ENCODE measurements around the gene COX19.

COX19 gene

GRCh38 chr7:967361-968082 is 7.8 kb downstream of the COX19 start:
- H3K36me3 Mint-ChIP-seq (ENCODE audit: low read depth): peaks cover 37% of the 10 kb centered on the region
- H3K27ac Mint-ChIP-seq: peak overlapping the region; percentile 48
- no peaks in the 10 kb centered on the region for H3K9me3 Mint-ChIP-seq
- no peak for DNase-seq
- peaks cover 33% of the 10 kb centered on the region for H3K4me1 Mint-ChIP-seq
- H3K4me3 Mint-ChIP-seq: no peak overlapping the region
- TF ChIP-seq CTCF (IDR thresholded peaks at IDR 0.05): no peak
- no peaks in the 10 kb centered on the region for H3K27me3 Mint-ChIP-seq (ENCODE audit: low read depth, poor library complexity)

- Mint-ChIP-seq H3K4me3 (no peak overlapping the region), H3K4me1 (peaks cover 32% of the 10 kb centered on the region), H3K27ac (peak overlapping the region; percentile 77), H3K36me3 (ENCODE audit: low read depth) (peaks cover 29% of the 10 kb centered on the region), H3K27me3 (ENCODE audit: low read depth, poor library complexity) (peaks cover under 1% of the 10 kb centered on the region), H3K9me3 (peaks cover 4% of the 10 kb centered on the region)
- TF ChIP-seq CTCF (IDR thresholded peaks at IDR 0.05): no peak
- no peak for DNase-seq
These were observed 8.9 kb downstream of the COX19 start for GRCh38 chr7:966291-967069.

- peaks cover 22% of the 10 kb centered on the region for H3K36me3 Mint-ChIP-seq (ENCODE audit: low read depth)
- peaks cover 41% of the 10 kb centered on the region for H3K4me1 Mint-ChIP-seq
- TF ChIP-seq CTCF (IDR thresholded peaks at IDR 0.05): no peak
- H3K4me3 Mint-ChIP-seq: no peak overlapping the region
- DNase-seq: no peak
- peaks cover 2% of the 10 kb centered on the region for H3K27me3 Mint-ChIP-seq (ENCODE audit: low read depth, poor library complexity)
- peaks cover 4% of the 10 kb centered on the region for H3K9me3 Mint-ChIP-seq
- H3K27ac Mint-ChIP-seq: no peak overlapping the region
These were observed 10.7 kb downstream of the COX19 start for GRCh38 chr7:964401-965231.

GRCh38 chr7:963236-964078 is 11.9 kb downstream of the COX19 start:
- no peak for DNase-seq
- no peak for TF ChIP-seq CTCF (IDR thresholded peaks at IDR 0.05)
- H3K4me1 Mint-ChIP-seq: peaks cover 47% of the 10 kb centered on the region
- H3K36me3 Mint-ChIP-seq (ENCODE audit: low read depth): peaks cover 22% of the 10 kb centered on the region
- peaks cover 4% of the 10 kb centered on the region for H3K9me3 Mint-ChIP-seq
- no peak overlapping the region for H3K27ac Mint-ChIP-seq
- H3K27me3 Mint-ChIP-seq (ENCODE audit: low read depth, poor library complexity): peaks cover 2% of the 10 kb centered on the region
- no peak overlapping the region for H3K4me3 Mint-ChIP-seq

- Mint-ChIP-seq H3K4me1 (peaks cover 47% of the 10 kb centered on the region), H3K27ac (no peak overlapping the region), H3K9me3 (peaks cover 4% of the 10 kb centered on the region), H3K27me3 (ENCODE audit: low read depth, poor library complexity) (peaks cover 2% of the 10 kb centered on the region), H3K4me3 (no peak overlapping the region), H3K36me3 (ENCODE audit: low read depth) (peaks cover 15% of the 10 kb centered on the region)
- no peak for TF ChIP-seq CTCF (IDR thresholded peaks at IDR 0.05)
- peak; percentile 34 for DNase-seq
These were observed 12.8 kb downstream of the COX19 start for GRCh38 chr7:962401-963081.
